ENCODE measurements around the gene SGTB. TPM values are rescaled to one million over a fixed set of nuclear protein-coding genes. Genes with fewer than 3 reads are reported as not detected.

The SGTB gene
- total and polyA plus RNA-seq, 2 of the 8 experiments (the other 6 are each of a cell fraction or from before 2014, with no cell fraction given): 2.2 to 18.7 TPM

DNA sequence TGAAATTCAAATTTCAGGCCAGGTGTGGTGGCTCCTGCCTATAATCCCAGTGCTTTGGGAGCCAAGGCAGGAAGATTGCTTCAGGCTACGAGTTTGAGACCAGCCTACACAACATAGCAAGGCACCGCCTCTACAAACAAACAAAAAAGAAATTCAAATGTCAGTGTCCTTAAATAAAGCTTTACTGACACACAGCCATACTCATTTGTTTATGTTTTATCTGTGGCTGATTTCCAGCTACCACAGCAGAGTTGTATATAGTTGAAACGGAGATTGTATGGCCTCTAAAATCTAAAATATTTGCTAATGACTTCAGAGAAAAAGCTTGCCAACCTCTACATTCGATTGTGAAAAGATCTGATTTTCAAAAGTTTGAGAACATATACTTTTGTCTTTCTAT, 81.7 kb downstream of the SGTB start (continued):
- no peak for TF ChIP-seq CBX5 (IDR thresholded peaks at IDR 0.05; ENCODE audit: low read depth, low read length)

DNA sequence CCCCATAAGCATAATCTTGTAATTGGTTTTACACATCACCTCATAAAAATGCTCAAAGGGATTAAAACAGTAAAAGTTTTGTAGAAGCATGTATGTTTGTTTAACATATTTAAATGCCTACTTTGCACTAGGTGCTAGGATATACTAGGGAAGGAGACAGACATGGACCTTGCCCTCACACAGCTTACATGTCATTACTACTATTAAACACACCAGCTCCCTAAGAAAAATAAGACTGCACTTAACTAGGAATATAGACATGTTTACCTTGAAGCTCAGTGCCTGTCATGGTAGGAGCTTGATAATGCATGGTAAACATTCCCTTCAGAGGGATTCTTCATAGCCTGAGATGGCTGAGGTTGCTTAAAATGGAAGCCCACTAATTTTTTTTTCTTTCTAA, 90.9 kb downstream of the SGTB start:
- no peak overlapping the region for H4K8ac ChIP-seq (ENCODE audit: extremely low read depth, insufficient read depth, low read length)
- no peak for DNase-seq (ENCODE audit: low read depth in 1 of 2, low spot score in 2 of 2)

More for the DNA sequence above, 90.9 kb downstream of the SGTB start:
- Histone ChIP-seq H3K18ac (ENCODE audit: extremely low read depth, low read length) (no peak overlapping the region), H3K23ac (ENCODE audit: insufficient read length) (no peak overlapping the region), H3K79me1 (ENCODE audit: low read depth, low read length) (no peaks in the 10 kb centered on the region; the same call in 1 of the 2 replicates), H4K20me1 (replicated peaks in 1 of 2; ENCODE audit: control insufficient read depth in 1 of 2, insufficient read depth in 2 of 2, low read length in 2 of 2) (no peaks in the 10 kb centered on the region), H3K56ac (replicated peaks; ENCODE audit: insufficient read length, low read depth, low read length) (no peak overlapping the region), H3K27me3 (replicated peaks in 1 of 4; ENCODE audit: control insufficient read depth in 3 of 4, extremely low read depth in 1 of 4, insufficient read depth in 3 of 4, low read length in 3 of 4) (no peaks in the 10 kb centered on the region), H3K14ac (ENCODE audit: insufficient read length) (no peak overlapping the region), H2BK20ac (ENCODE audit: low read length) (no peak overlapping the region), H2BK12ac (ENCODE audit: low read depth, low read length) (no peak overlapping the region), H2AK5ac (ENCODE audit: low read depth, low read length) (no peak overlapping the region), H3K27ac (ENCODE audit: low read depth, low read length) (no peak overlapping the region), H2AFZ (ENCODE audit: low read length) (no peak overlapping the region), H2BK120ac (replicated peaks; ENCODE audit: low read depth, low read length) (no peak overlapping the region), H3K9ac (replicated peaks in 1 of 4; ENCODE audit: extremely low read depth in 1 of 4, low read depth in 3 of 4, low read length in 3 of 4) (no peak overlapping the region), H3K79me2 (ENCODE audit: control insufficient read depth in 1 of 2, insufficient read depth in 2 of 2, low read length in 2 of 2) (peaks cover 0 to 31% of the 10 kb centered on the region in 2 experiments; a peak in 2 of 4 replicates), H3K4me3 (ENCODE audit: extremely low read depth in 1 of 4, insufficient read depth in 2 of 4, low read depth in 3 of 4, low read length in 4 of 4) (no peak overlapping the region), H3K9me3 (ENCODE audit: insufficient read depth in 2 of 2, low read depth in 1 of 2, low read length in 1 of 2) (no peaks in the 10 kb centered on the region), H4K91ac (replicated peaks; ENCODE audit: insufficient read length, low read length) (no peak overlapping the region), H3K23me2 (ENCODE audit: low read depth, low read length) (no peaks in the 10 kb centered on the region), H3K4me1 (replicated peaks in 1 of 4; ENCODE audit: control insufficient read depth in 3 of 4, insufficient read depth in 4 of 4, low read length in 3 of 4) (peaks cover 0 to 2% (median under 1%) of the 10 kb centered on the region in 4 experiments; a peak in 1 of 7 replicates), H4K5ac (ENCODE audit: insufficient read length, low read depth, low read length) (no peak overlapping the region), H2BK15ac (ENCODE audit: low read length) (no peak overlapping the region), H3K4me2 (ENCODE audit: insufficient read depth in 1 of 2, low read depth in 2 of 2, low read length in 2 of 2) (no peak overlapping the region), H3K36me3 (ENCODE audit: control insufficient read depth in 2 of 4, insufficient read depth in 4 of 4, low read length in 3 of 4) (peaks cover 0 to 8% (median 3%) of the 10 kb centered on the region in 4 experiments; a peak in 3 of 8 replicates), H3K4ac (replicated peaks; ENCODE audit: insufficient read length, low read depth, low read length) (no peak overlapping the region), H2BK5ac (ENCODE audit: low read depth, low read length) (no peak overlapping the region)
- no peak for TF ChIP-seq CREB1 (IDR thresholded peaks at IDR 0.05)
- no peak for TF ChIP-seq FOSL1 (IDR thresholded peaks at IDR 0.05; ENCODE audit: insufficient read depth, low read depth, low read length)
- no peak for TF ChIP-seq BRCA1 (IDR thresholded peaks at IDR 0.05; ENCODE audit: low read depth, low read length)
- no peak for TF ChIP-seq MAFK (IDR thresholded peaks at IDR 0.05; ENCODE audit: low read depth, low read length)
- TF ChIP-seq KDM4A (IDR thresholded peaks at IDR 0.05; ENCODE audit: low read depth, low read length, severe bottlenecking): no peak
- TF ChIP-seq RXRA (IDR thresholded peaks at IDR 0.05; ENCODE audit: insufficient read depth, low read depth, low read length): no peak
- no peak for TF ChIP-seq TEAD4 (IDR thresholded peaks at IDR 0.05; ENCODE audit: low read depth, low read length)
- TF ChIP-seq JUND (IDR thresholded peaks at IDR 0.05; ENCODE audit: low read length): no peak
- no peak for TF ChIP-seq NANOG (IDR thresholded peaks at IDR 0.05; ENCODE audit: insufficient read depth, low read depth, low read length, poor library complexity, severe bottlenecking)
- POLR2A ChIA-PET (ENCODE audit: partially characterized antibody): interaction anchor here (0.7 kb wide), 1 partner anchor 1174 kb away, joined by 4 read pairs; no protein-coding TSS in a partner anchor
- FAIRE-seq: no peak
- CTCF ChIA-PET (ENCODE audit: partially characterized antibody): no interaction called here
